ENCODE data around the gene HDAC5. TPM values are rescaled to one million over a fixed set of nuclear protein-coding genes. Genes with fewer than 3 reads are reported as not detected.
"Not testable (repeated sequence)": the region's sequence is repeated elsewhere in the genome, so short reads cannot be mapped to it uniquely, and the experiment has no call there.

Gene HDAC5
- total RNA-seq, 3 donors from 2014 or later (not counting 1 experiment from before 2014, with no cell fraction given), result 79.2 to 100 (median 91.9) TPM

GRCh38 chr17:44149750-44150329 is 26.4 kb upstream of the HDAC5 start:
- H3K9me3 Mint-ChIP-seq, result no peaks in the 10 kb centered on the region
- no peaks in the 10 kb centered on the region for H3K36me3 ChIP-seq (ENCODE audit: control insufficient read depth, insufficient read depth, low read length)
- TF ChIP-seq, protein P1, sequence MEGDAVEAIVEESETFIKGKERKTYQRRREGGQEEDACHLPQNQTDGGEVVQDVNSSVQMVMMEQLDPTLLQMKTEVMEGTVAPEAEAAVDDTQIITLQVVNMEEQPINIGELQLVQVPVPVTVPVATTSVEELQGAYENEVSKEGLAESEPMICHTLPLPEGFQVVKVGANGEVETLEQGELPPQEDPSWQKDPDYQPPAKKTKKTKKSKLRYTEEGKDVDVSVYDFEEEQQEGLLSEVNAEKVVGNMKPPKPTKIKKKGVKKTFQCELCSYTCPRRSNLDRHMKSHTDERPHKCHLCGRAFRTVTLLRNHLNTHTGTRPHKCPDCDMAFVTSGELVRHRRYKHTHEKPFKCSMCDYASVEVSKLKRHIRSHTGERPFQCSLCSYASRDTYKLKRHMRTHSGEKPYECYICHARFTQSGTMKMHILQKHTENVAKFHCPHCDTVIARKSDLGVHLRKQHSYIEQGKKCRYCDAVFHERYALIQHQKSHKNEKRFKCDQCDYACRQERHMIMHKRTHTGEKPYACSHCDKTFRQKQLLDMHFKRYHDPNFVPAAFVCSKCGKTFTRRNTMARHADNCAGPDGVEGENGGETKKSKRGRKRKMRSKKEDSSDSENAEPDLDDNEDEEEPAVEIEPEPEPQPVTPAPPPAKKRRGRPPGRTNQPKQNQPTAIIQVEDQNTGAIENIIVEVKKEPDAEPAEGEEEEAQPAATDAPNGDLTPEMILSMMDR (IDR thresholded peaks at IDR 0.05), result no peak
- no peaks in the 10 kb centered on the region for H3K27me3 Mint-ChIP-seq (ENCODE audit: low read depth in 2 of 2)
- no peaks in the 10 kb centered on the region for H3K36me3 Mint-ChIP-seq
- no peaks in the 10 kb centered on the region for H3K4me1 Mint-ChIP-seq
- H3K9me3 ChIP-seq (ENCODE audit: control insufficient read depth, insufficient read depth, low read length), result no peaks in the 10 kb centered on the region
- no peaks in the 10 kb centered on the region for H3K4me1 ChIP-seq (ENCODE audit: control insufficient read depth, insufficient read depth, low read length)
- H3K27me3 ChIP-seq (ENCODE audit: control insufficient read depth, insufficient read depth, low read length), result no peaks in the 10 kb centered on the region
- H3K4me3 ChIP-seq (ENCODE audit: low read length), result no peak overlapping the region
- intact Hi-C loops (cut with micrococcal nuclease), result no loop called here
- 97% methylated on average over 3 of the region's 4 CpGs for WGBS (ENCODE audit: insufficient coverage)
- no peak overlapping the region for H3K4me3 Mint-ChIP-seq
- DNase-seq (no peak), ATAC-seq (no peak)
- H3K27ac Mint-ChIP-seq, result peak overlapping the region in 1 of 2 donors; percentile 15
- H3K27ac ChIP-seq (ENCODE audit: low read length), result no peak overlapping the region

GRCh38 chr17:44149066-44149465 is 25.6 kb upstream of the HDAC5 start:
- H3K4me1 Mint-ChIP-seq; H3K36me3 ChIP-seq (ENCODE audit: control insufficient read depth, insufficient read depth, low read length); DNase-seq; intact Hi-C loops (cut with micrococcal nuclease); H3K9me3 Mint-ChIP-seq; H3K27ac Mint-ChIP-seq; H3K4me1 ChIP-seq (ENCODE audit: control insufficient read depth, insufficient read depth, low read length); H3K27me3 Mint-ChIP-seq (ENCODE audit: low read depth in 2 of 2); H3K27ac ChIP-seq (ENCODE audit: low read length); H3K4me3 ChIP-seq (ENCODE audit: low read length); H3K36me3 Mint-ChIP-seq; H3K9me3 ChIP-seq (ENCODE audit: control insufficient read depth, insufficient read depth, low read length); ATAC-seq; H3K27me3 ChIP-seq (ENCODE audit: control insufficient read depth, insufficient read depth, low read length); H3K4me3 Mint-ChIP-seq: not testable (repeated sequence)
- 96% methylated on average over 3 of the region's 3 CpGs for WGBS (ENCODE audit: insufficient coverage)

- TF ChIP-seq, protein P1 (IDR thresholded peaks at IDR 0.05), result no peak
- Mint-ChIP-seq H3K9me3 (no peaks in the 10 kb centered on the region), H3K27ac (no peak overlapping the region), H3K4me3 (no peak overlapping the region), H3K4me1 (no peaks in the 10 kb centered on the region), H3K27me3 (ENCODE audit: low read depth in 2 of 2) (no peaks in the 10 kb centered on the region), H3K36me3 (no peaks in the 10 kb centered on the region)
- Histone ChIP-seq H3K4me3 (ENCODE audit: low read length) (no peak overlapping the region), H3K27me3 (ENCODE audit: control insufficient read depth, insufficient read depth, low read length) (no peaks in the 10 kb centered on the region), H3K27ac (ENCODE audit: low read length) (no peak overlapping the region), H3K9me3 (ENCODE audit: control insufficient read depth, insufficient read depth, low read length) (no peaks in the 10 kb centered on the region), H3K4me1 (ENCODE audit: control insufficient read depth, insufficient read depth, low read length) (no peaks in the 10 kb centered on the region), H3K36me3 (ENCODE audit: control insufficient read depth, insufficient read depth, low read length) (no peaks in the 10 kb centered on the region)
- intact Hi-C loops (cut with micrococcal nuclease), result no loop called here
- 96% methylated on average over 4 of the region's 4 CpGs for WGBS (ENCODE audit: insufficient coverage)
- ATAC-seq, result no peak
- DNase-seq, result no peak
These were observed 24.4 kb upstream of the HDAC5 start for GRCh38 chr17:44147812-44148211.

GRCh38 chr17:44146375-44147346 is 23.2 kb upstream of the HDAC5 start:
- Mint-ChIP-seq H3K27ac (no peak overlapping the region), H3K9me3 (no peaks in the 10 kb centered on the region), H3K36me3 (no peaks in the 10 kb centered on the region)

More at GRCh38 chr17:44146375-44147346, 23.2 kb upstream of the HDAC5 start:
- Histone ChIP-seq H3K4me3 (ENCODE audit: low read length) (no peak overlapping the region), H3K4me1 (ENCODE audit: control insufficient read depth, insufficient read depth, low read length) (peaks cover 9% of the 10 kb centered on the region), H3K36me3 (ENCODE audit: control insufficient read depth, insufficient read depth, low read length) (no peaks in the 10 kb centered on the region), H3K27ac (ENCODE audit: low read length) (no peak overlapping the region), H3K9me3 (ENCODE audit: control insufficient read depth, insufficient read depth, low read length) (no peaks in the 10 kb centered on the region), H3K27me3 (ENCODE audit: control insufficient read depth, insufficient read depth, low read length) (no peaks in the 10 kb centered on the region)
- TF ChIP-seq, protein P1 (IDR thresholded peaks at IDR 0.05), result no peak
- Mint-ChIP-seq H3K4me3 (no peak overlapping the region), H3K27me3 (ENCODE audit: low read depth in 2 of 2) (no peaks in the 10 kb centered on the region), H3K4me1 (peaks cover 0 to 2% of the 10 kb centered on the region in 2 donors)
- no peak for ATAC-seq
- intact Hi-C loops (cut with micrococcal nuclease), result no loop called here
- WGBS (ENCODE audit: insufficient coverage), result 82% methylated on average over 1 of the region's 2 CpGs
- DNase-seq, result no peak

All from natural killer cell (primary cell).